Measurements from ENCODE around the gene GRPR.

The GRPR gene

GRCh38 chrX:16082470-16083085 lies 40.8 kb upstream of the GRPR start:
- DNase-seq = no peak
- H3K9me3 ChIP-seq = no peaks in the 10 kb centered on the region
- no peaks in the 10 kb centered on the region for H3K27me3 ChIP-seq
- TF ChIP-seq CTCF (IDR thresholded peaks at IDR 0.05) = no peak
- intact Hi-C loops (cut with DNase I; ENCODE audit: low total_unique reads) = no loop called here
- no peaks in the 10 kb centered on the region for H3K4me1 ChIP-seq
- H3K27ac ChIP-seq = no peak overlapping the region
- no peak overlapping the region for H3K4me3 ChIP-seq
- H3K36me3 ChIP-seq = no peaks in the 10 kb centered on the region

GRCh38 chrX:16087076-16087475 lies 36.3 kb upstream of the GRPR start:
- intact Hi-C loops (cut with DNase I; ENCODE audit: low total_unique reads) = no loop called here
- no peaks in the 10 kb centered on the region for H3K36me3 ChIP-seq
- no peak for DNase-seq
- no peak overlapping the region for H3K4me3 ChIP-seq
- H3K27ac ChIP-seq = no peak overlapping the region
- H3K9me3 ChIP-seq = no peaks in the 10 kb centered on the region
- H3K4me1 ChIP-seq = no peaks in the 10 kb centered on the region
- TF ChIP-seq CTCF (IDR thresholded peaks at IDR 0.05) = no peak
- no peaks in the 10 kb centered on the region for H3K27me3 ChIP-seq

GRCh38 chrX:16089086-16089485 lies 34.3 kb upstream of the GRPR start:
- intact Hi-C loops (cut with DNase I; ENCODE audit: low total_unique reads) = no loop called here
- H3K4me1 ChIP-seq = no peaks in the 10 kb centered on the region
- H3K9me3 ChIP-seq = no peaks in the 10 kb centered on the region
- no peak for TF ChIP-seq CTCF (IDR thresholded peaks at IDR 0.05)
- H3K36me3 ChIP-seq = no peaks in the 10 kb centered on the region
- H3K4me3 ChIP-seq = no peak overlapping the region
- no peaks in the 10 kb centered on the region for H3K27me3 ChIP-seq
- DNase-seq = no peak
- no peak overlapping the region for H3K27ac ChIP-seq

- Histone ChIP-seq H3K9me3 (peaks cover 0 to 9% (median 7%) of the 10 kb centered on the region in 3 donors), H3K36me3 (no peaks in the 10 kb centered on the region), H3K27ac (no peak overlapping the region), H3K27me3 (no peaks in the 10 kb centered on the region), H3K4me1 (no peaks in the 10 kb centered on the region), H3K4me3 (no peak overlapping the region)
- intact Hi-C loops (cut with DNase I; ENCODE audit: low total_unique reads) = no loop called here
- DNase-seq = no peak
- TF ChIP-seq CTCF (IDR thresholded peaks at IDR 0.05) = no peak
Observed at GRCh38 chrX:16096141-16096540, 27.2 kb upstream of the GRPR start.

GRCh38 chrX:16100673-16101072 lies 22.7 kb upstream of the GRPR start:
- Histone ChIP-seq H3K36me3 (no peaks in the 10 kb centered on the region), H3K27me3 (no peaks in the 10 kb centered on the region), H3K4me1 (no peaks in the 10 kb centered on the region), H3K27ac (no peak overlapping the region), H3K4me3 (no peak overlapping the region), H3K9me3 (no peaks in the 10 kb centered on the region)
- DNase-seq = no peak
- intact Hi-C loops (cut with DNase I; ENCODE audit: low total_unique reads) = no loop called here
- no peak for TF ChIP-seq CTCF (IDR thresholded peaks at IDR 0.05)

- Histone ChIP-seq H3K9me3 (no peaks in the 10 kb centered on the region), H3K4me3 (no peak overlapping the region), H3K27me3 (no peaks in the 10 kb centered on the region), H3K4me1 (no peaks in the 10 kb centered on the region), H3K36me3 (no peaks in the 10 kb centered on the region), H3K27ac (no peak overlapping the region)
- no peak for DNase-seq
- TF ChIP-seq CTCF (IDR thresholded peaks at IDR 0.05) = no peak
- intact Hi-C loops (cut with DNase I; ENCODE audit: low total_unique reads) = no loop called here
Observed at GRCh38 chrX:16101581-16101980, 21.8 kb upstream of the GRPR start.
